GM19452 (cell line): ENCODE measurements around the gene VPS36.
"Not testable (repeated sequence)": the region's sequence is repeated elsewhere in the genome, so short reads cannot be mapped to it uniquely, and the experiment has no call there.

Experiments used
- ATAC-seq: cut with Tn5 transposase; IDR thresholded peaks from one replicate; pipeline ENCODE4 v1.9.1; 2021; ENCODE audit not compliant: unreplicated experiment

Gene VPS36

GRCh38 chr13:52383366-52383765 lies 67.1 kb downstream of the VPS36 start:
- ATAC-seq = no peak

DNA sequence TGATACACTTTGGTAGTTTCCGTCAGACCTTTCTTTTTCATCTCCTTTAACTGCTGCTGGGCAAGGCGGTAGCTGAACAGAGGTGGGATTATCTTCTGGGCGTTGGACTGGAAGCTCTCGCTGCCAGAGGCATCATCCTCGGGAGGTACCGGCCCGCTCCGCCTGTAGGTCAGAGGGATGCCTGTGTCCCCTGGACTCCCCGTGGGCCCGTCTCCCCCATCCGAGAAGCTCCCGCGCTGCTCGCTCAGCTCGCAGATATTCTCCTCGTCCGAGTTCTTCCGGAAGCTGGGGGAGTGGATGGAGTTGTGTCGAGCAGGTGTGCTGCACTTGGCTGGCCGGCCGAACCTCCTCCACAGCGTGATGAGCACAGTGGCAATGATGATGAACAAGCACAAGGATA lies 72.1 kb downstream of the VPS36 start:
- ATAC-seq = no peak

- ATAC-seq = no peak
Measured at GRCh38 chr13:52377898-52378297, 72.5 kb downstream of the VPS36 start.

DNA sequence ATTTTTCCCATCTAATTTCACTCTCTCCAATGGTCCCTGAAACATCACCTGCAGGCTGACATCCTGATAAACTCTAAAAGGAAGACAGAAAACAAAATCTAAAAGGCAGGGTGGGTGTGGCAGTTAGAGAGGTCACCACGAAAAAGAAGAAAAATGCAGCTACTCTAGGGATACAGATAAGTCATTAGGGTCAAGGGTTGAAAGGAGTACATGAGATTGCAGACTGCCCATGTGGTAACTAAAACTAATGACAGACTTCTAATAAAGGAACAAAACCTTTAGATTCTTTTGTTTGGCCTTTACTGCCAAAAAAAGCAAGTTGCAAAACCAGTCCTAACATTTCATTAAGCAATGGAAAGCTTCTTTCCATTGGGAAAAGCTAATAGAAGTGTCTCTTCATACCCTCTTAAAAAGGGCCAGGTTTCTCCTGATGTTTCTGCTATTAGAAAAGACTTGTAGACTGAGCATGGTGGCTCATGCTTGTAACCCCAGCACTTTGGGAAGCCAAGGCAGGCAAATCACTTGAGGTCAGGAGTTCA lies 75.5 kb downstream of the VPS36 start:
- ATAC-seq = no peak

GRCh38 chr13:52374389-52374788 lies 76.0 kb downstream of the VPS36 start:
- ATAC-seq = no peak

DNA sequence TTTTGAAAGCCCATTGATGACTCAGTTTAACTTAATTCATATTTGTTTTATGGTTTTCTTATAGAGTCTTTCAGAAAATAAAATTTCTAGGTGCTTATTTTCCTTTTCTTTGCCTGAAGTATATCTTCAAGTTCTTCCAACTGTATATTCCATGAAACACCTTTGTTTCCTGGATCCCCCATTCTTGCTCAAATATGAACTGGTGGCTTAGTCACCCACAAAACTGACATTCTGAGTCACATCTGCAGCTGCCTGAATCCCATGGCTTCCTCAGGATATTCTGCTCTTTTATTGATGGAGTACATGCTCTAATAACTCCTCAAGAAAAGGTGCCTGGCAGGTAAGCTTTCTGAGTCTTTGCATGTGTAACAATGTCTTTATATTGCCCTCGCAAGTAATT lies 77.2 kb downstream of the VPS36 start:
- not testable (repeated sequence) for ATAC-seq

DNA sequence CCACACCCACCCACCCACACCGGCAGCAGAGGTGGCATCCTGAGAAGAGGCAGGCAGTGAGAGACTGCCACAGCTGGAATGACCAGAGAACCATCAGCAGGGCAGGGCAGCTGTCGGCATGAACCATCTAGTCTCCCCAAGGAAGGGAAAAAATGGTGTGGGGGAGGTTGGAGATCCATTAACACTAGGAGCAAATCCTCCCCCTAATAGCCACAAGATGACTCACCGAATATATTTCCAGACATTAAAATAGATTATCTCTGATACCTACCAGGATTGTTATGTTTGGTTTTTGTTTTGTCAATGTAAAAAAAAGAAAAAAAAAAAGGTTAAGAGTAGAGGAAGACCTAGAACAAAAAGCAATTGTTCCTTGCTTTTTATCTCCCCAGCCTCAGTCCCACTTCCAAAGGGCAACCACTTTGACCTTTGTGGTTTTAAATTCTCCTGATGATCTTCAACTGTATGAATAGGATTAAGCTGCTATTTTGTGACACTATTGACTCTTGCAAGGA lies 78.6 kb downstream of the VPS36 start:
- ATAC-seq = no peak

DNA sequence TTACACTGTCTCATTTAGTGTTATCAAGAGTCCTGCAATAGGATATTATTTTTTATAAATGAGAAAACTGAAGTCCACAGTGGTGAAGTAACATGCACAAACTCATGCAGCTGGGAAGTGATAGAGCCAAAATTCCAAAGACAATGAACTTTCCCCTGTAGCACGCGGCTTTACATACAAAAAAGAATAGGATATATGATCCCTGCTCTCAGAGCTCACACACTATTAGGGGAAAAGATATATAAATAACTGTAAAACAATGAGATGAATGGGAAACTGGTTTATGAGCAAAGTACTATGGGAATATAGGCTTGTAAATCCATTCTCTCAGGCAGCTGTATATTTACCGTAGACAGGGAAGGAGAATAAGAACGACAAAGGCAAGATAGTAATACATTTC lies 84.1 kb downstream of the VPS36 start:
- no peak for ATAC-seq
